Neural cell (in vitro differentiated cells): ENCODE results near the gene KIF5A. TPM values are rescaled to one million over a fixed set of nuclear protein-coding genes. Genes with fewer than 3 reads are reported as not detected.

ENCODE experiments used
- H2AFZ ChIP-seq: fragments of 200-600, 300-800 bp; sonication (generic), shearing (Covaris generic); 2 replicates; pipeline ENCODE4 v1.6.0; 2014; ENCODE audit warnings: low read depth, mild to moderate bottlenecking, antibody characterized with exemption, low read length, moderate library complexity
- H3F3A ChIP-seq: fragments of 200-600 bp; shearing (Covaris generic); 2 replicates; pipeline ENCODE4 v1.6.1; 2016; ENCODE audit warnings: mild to moderate bottlenecking, moderate library complexity, mixed read lengths, antibody characterized with exemption, low read length; ENCODE audit not compliant: insufficient read depth, poor library complexity, severe bottlenecking
- H3K27ac ChIP-seq: fragments of 200-600, 300-800 bp; sonication (generic), shearing (Covaris generic); 2 replicates; pipeline ENCODE4 v1.5.1; 2014; ENCODE audit warnings: mild to moderate bottlenecking, low read length, moderate library complexity
- H3K27me3 ChIP-seq: fragments of 300-800, 200-600 bp; sonication (generic), shearing (Covaris generic); 2 replicates; pipeline ENCODE4 v1.6.0; 2014; ENCODE audit warnings: mild to moderate bottlenecking, low read depth, low read length, moderate library complexity; ENCODE audit not compliant: insufficient read depth
- H3K36me3 ChIP-seq: fragments of 300-800, 200-600 bp; sonication (generic), shearing (Covaris generic); 2 replicates; pipeline ENCODE4 v1.5.1; 2014; ENCODE audit warnings: mild to moderate bottlenecking, antibody characterized with exemption, low read length, moderate library complexity; ENCODE audit not compliant: insufficient read depth
- H3K4me2 ChIP-seq: fragments of 300-800, 200-600 bp; sonication (generic), shearing (Covaris generic); 2 replicates; pipeline ENCODE4 v1.6.0; 2014; ENCODE audit warnings: mild to moderate bottlenecking, low read length
- H3K4me3 ChIP-seq: fragments of 300-800, 200-600 bp; sonication (generic), shearing (Covaris generic); 2 replicates; pipeline ENCODE4 v1.5.1; 2014; ENCODE audit warnings: mild to moderate bottlenecking, low read length, moderate library complexity
- H3K79me2 ChIP-seq: fragments of 200-600 bp; shearing (Covaris generic); replicated peaks from 2 replicates; pipeline ENCODE4 v1.6.0; 2014; ENCODE audit warnings: mild to moderate bottlenecking, low read length, moderate library complexity; ENCODE audit not compliant: insufficient read depth
- H3K9ac ChIP-seq: fragments of 300-800, 200-600 bp; sonication (generic), shearing (Covaris generic); 2 replicates; pipeline ENCODE4 v1.6.1; 2016; ENCODE audit warnings: mild to moderate bottlenecking, low read length, mixed read lengths
- H3K9me2 ChIP-seq: fragments of 200-600 bp; shearing (Covaris generic); 2 replicates; pipeline ENCODE4 v1.6.1; 2016; ENCODE audit warnings: mild to moderate bottlenecking, low read length, mixed read lengths; ENCODE audit not compliant: insufficient read depth
- H3K9me3 ChIP-seq: fragments of 200-600, 300-800 bp; sonication (generic), shearing (Covaris generic); 2 replicates; pipeline ENCODE4 v1.6.1; 2016; ENCODE audit warnings: mild to moderate bottlenecking, mixed run types, low read length, moderate library complexity, mixed read lengths
- H4K20me1 ChIP-seq: fragments of 200-600 bp; shearing (Covaris generic); 2 replicates; pipeline ENCODE4 v1.6.1; 2016; ENCODE audit warnings: mild to moderate bottlenecking, mixed run types; ENCODE audit not compliant: insufficient read depth
- CTCF ChIP-seq: fragments of 450-650 bp; IDR thresholded peaks from 2 replicates; pipeline ENCODE4 v1.5.1; 2014; ENCODE audit warnings: antibody characterized with exemption, mild to moderate bottlenecking, moderate library complexity; ENCODE audit not compliant: poor library complexity, severe bottlenecking
- EP300 ChIP-seq: fragments of 450-650 bp; conservative IDR thresholded peaks from 2 replicates; pipeline ENCODE4 v1.6.1; 2014; ENCODE audit warnings: antibody characterized with exemption, mild to moderate bottlenecking, moderate library complexity; ENCODE audit not compliant: poor library complexity, severe bottlenecking
- EZH2 ChIP-seq: fragments of 200-600, 300-800 bp; shearing (Covaris generic), sonication (generic); IDR thresholded peaks from 2 replicates; pipeline ENCODE4 v1.6.1; 2014; ENCODE audit warnings: antibody characterized with exemption, low read length, borderline replicate concordance, mild to moderate bottlenecking; ENCODE audit not compliant: insufficient read depth, poor library complexity, severe bottlenecking
- MXI1 ChIP-seq: fragments of 450-650 bp; conservative IDR thresholded peaks from 2 replicates; pipeline ENCODE4 v1.6.1; 2014; ENCODE audit warnings: antibody characterized with exemption, mild to moderate bottlenecking; ENCODE audit not compliant: poor library complexity, severe bottlenecking
- POLR2AphosphoS5 ChIP-seq: IDR thresholded peaks from 2 replicates; pipeline ENCODE4 v1.6.1; 2012
- RAD21 ChIP-seq: fragments of 450-650 bp; conservative IDR thresholded peaks from 2 replicates; pipeline ENCODE4 v1.6.1; 2014; ENCODE audit warnings: antibody characterized with exemption, mild to moderate bottlenecking, moderate library complexity
- SMC3 ChIP-seq: fragments of 450-650 bp; conservative IDR thresholded peaks from 2 replicates; pipeline ENCODE4 v1.6.1; 2014; ENCODE audit warnings: antibody characterized with exemption, mild to moderate bottlenecking, moderate library complexity; ENCODE audit not compliant: poor library complexity
- TAF1 ChIP-seq: IDR thresholded peaks from 2 replicates; pipeline ENCODE4 v1.6.1; 2012; ENCODE audit warnings: low read depth
- polyA plus RNA-seq: library from polyadenylated mRNA; depleted of rRNA; stranded (reverse); fragments of >200 nt; gene quantifications from 2 replicates; pipeline ENCODE4 v1.2.3, GENCODE V29; 2014
- TF ChIP-seq, protein P1 (sequence below): IDR thresholded peaks from 2 replicates; pipeline ENCODE4 v1.6.1; 2012; ENCODE audit warnings: borderline replicate concordance

The KIF5A gene
- polyA plus RNA-seq, 1 donor from 2014 or later = 58.8 TPM

DNA sequence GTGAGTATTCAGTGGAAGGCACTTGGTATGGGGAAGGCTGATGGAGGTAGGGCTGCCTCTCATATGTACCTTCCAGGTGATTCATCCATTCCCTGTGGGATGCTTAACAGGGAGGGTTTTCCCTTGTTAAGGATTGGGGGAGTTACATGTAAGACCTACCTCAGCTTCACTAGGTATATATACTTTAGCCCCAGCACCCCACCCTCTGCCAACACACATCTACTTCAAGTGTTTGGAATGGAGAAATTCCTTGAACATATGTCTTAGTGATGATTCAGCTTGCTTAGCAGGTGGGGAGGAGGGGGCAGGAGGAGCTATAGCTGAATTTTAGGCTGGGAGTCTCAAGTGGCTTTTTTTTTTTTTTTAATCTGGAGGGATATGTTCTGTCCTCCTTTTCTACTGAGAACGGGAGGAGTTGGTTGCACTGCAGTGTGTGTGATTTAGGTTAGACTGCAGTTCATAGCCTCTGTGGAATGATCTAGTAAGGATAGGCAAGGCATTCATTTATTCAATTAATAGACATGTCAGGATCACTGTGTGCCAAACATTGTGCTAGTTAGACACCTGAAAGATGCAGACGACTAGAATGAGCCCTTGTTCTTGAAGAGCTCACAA is 42.8 kb downstream of the KIF5A start:
- Histone ChIP-seq H3K27ac (no peak overlapping the region), H3F3A (no peaks in the 10 kb centered on the region), H3K36me3 (no peaks in the 10 kb centered on the region), H3K9me2 (no peaks in the 10 kb centered on the region), H3K9ac (no peak overlapping the region), H3K9me3 (no peaks in the 10 kb centered on the region), H2AFZ (no peak overlapping the region), H3K4me3 (peak overlapping the region; percentile 96), H3K4me2 (peak overlapping the region; percentile 94), H3K27me3 (no peaks in the 10 kb centered on the region), H3K79me2 (peaks cover 2% of the 10 kb centered on the region), H4K20me1 (no peaks in the 10 kb centered on the region)
- TF ChIP-seq RAD21 = no peak
- TF ChIP-seq, protein P1, sequence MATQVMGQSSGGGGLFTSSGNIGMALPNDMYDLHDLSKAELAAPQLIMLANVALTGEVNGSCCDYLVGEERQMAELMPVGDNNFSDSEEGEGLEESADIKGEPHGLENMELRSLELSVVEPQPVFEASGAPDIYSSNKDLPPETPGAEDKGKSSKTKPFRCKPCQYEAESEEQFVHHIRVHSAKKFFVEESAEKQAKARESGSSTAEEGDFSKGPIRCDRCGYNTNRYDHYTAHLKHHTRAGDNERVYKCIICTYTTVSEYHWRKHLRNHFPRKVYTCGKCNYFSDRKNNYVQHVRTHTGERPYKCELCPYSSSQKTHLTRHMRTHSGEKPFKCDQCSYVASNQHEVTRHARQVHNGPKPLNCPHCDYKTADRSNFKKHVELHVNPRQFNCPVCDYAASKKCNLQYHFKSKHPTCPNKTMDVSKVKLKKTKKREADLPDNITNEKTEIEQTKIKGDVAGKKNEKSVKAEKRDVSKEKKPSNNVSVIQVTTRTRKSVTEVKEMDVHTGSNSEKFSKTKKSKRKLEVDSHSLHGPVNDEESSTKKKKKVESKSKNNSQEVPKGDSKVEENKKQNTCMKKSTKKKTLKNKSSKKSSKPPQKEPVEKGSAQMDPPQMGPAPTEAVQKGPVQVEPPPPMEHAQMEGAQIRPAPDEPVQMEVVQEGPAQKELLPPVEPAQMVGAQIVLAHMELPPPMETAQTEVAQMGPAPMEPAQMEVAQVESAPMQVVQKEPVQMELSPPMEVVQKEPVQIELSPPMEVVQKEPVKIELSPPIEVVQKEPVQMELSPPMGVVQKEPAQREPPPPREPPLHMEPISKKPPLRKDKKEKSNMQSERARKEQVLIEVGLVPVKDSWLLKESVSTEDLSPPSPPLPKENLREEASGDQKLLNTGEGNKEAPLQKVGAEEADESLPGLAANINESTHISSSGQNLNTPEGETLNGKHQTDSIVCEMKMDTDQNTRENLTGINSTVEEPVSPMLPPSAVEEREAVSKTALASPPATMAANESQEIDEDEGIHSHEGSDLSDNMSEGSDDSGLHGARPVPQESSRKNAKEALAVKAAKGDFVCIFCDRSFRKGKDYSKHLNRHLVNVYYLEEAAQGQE = no peak
- no peak for TF ChIP-seq MXI1
- TF ChIP-seq SMC3 = no peak
- TF ChIP-seq POLR2AphosphoS5 = no peak
- TF ChIP-seq EZH2 = no peak
- TF ChIP-seq TAF1 = no peak
- TF ChIP-seq CTCF = no peak
- TF ChIP-seq EP300 = no peak

- no peaks in the 10 kb centered on the region for H3K9me2 ChIP-seq
- H3K4me2 ChIP-seq = no peak overlapping the region
- no peaks in the 10 kb centered on the region for H3F3A ChIP-seq
- peak overlapping the region; percentile 96 for H3K4me3 ChIP-seq
- TF ChIP-seq, protein P1 = no peak
- TF ChIP-seq EP300 (no peak), EZH2 (no peak), CTCF (no peak), MXI1 (no peak), POLR2AphosphoS5 (no peak), RAD21 (no peak), TAF1 (no peak), SMC3 (no peak)
- no peaks in the 10 kb centered on the region for H3K36me3 ChIP-seq
- no peaks in the 10 kb centered on the region for H4K20me1 ChIP-seq
- H3K9me3 ChIP-seq = no peaks in the 10 kb centered on the region
- H3K27ac ChIP-seq = no peak overlapping the region
- no peaks in the 10 kb centered on the region for H3K27me3 ChIP-seq
- no peak overlapping the region for H3K9ac ChIP-seq
- H2AFZ ChIP-seq = no peak overlapping the region
- peaks cover 2% of the 10 kb centered on the region for H3K79me2 ChIP-seq
Measured at GRCh38 chr12:57593187-57593586, 43.3 kb downstream of the KIF5A start.
